Chondrocyte (in vitro differentiated cells): Measurements from ENCODE around the gene ACTL7B. TPM values are rescaled to one million over a fixed set of nuclear protein-coding genes. Genes with fewer than 3 reads are reported as not detected.
"Not testable (repeated sequence)": the region's sequence is repeated elsewhere in the genome, so short reads cannot be mapped to it uniquely, and the experiment has no call there.

Source experiments
- DNase-seq: peaks from one replicate; pipeline ENCODE4 v3.0.0; 2021; ENCODE audit warnings: mixed read lengths, low spot score
- H3K27ac Mint-ChIP-seq: one replicate; pipeline ENCODE4 v1.8.0; 2021; ENCODE audit warnings: mild to moderate bottlenecking, moderate library complexity, mixed read lengths; ENCODE audit not compliant: unreplicated experiment
- H3K27me3 Mint-ChIP-seq: 2 replicates; pipeline ENCODE4 v1.8.0; 2021; ENCODE audit warnings: low read depth, mixed read lengths
- H3K36me3 Mint-ChIP-seq: 2 replicates; pipeline ENCODE4 v1.8.0; 2021; ENCODE audit warnings: low read depth, mixed read lengths
- H3K4me1 Mint-ChIP-seq: 2 replicates; pipeline ENCODE4 v1.8.0; 2021; ENCODE audit warnings: low read depth, mild to moderate bottlenecking, mixed read lengths
- H3K4me3 Mint-ChIP-seq: one replicate; pipeline ENCODE4 v1.8.0; 2021; ENCODE audit warnings: mild to moderate bottlenecking, moderate library complexity, mixed read lengths; ENCODE audit not compliant: unreplicated experiment
- H3K9me3 Mint-ChIP-seq: 2 replicates; pipeline ENCODE4 v1.8.0; 2021; ENCODE audit warnings: low read depth, mixed read lengths
- total RNA-seq: library from RNA; stranded (reverse); gene quantifications from 3 replicates; pipeline ENCODE4 v1.2.1, GENCODE V29; 2021
- TF ChIP-seq, protein P1 (sequence below): fragments of 200-600 bp; sonication (generic); IDR thresholded peaks from 2 replicates; pipeline ENCODE4 v1.5.0; 2021; ENCODE audit warnings: antibody characterized with exemption, mild to moderate bottlenecking, moderate library complexity

The ACTL7B gene
- total RNA-seq, 1 donor from 2014 or later = not detected

DNA sequence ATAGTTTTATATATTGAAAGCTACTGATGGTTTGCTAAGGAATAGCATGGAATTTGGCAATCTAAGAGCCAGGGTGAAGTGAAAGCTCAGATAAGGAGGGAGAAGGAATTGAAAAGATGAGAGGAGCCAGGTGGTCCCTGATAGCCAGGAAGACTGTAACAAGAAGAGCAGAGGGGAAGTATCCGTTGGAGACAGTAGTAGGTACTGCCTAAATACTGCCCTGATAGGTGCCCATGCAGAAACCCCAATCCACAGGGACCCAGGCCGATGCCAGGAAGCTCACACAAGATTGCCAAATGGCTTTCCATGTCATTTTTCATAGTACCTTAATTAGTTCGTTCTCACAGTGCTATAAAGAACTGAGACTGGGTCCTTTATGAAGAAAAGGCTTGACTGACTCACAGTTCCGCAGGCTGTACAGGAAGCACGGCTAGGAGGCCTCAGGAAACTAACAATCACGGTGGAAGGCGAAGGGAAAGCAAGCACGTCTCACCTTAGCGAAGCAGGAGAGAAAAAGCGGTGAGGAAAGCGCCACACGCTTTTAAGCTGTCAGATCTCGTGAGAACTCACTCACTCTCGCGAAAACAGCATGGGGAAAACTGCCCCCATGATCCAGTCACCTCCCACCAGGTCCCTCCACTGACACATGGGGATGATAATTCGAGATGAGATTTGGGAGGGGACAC is 13.0 kb downstream of the ACTL7B start:
- Mint-ChIP-seq H3K4me1 (no peaks in the 10 kb centered on the region), H3K36me3 (no peaks in the 10 kb centered on the region), H3K4me3 (no peak overlapping the region), H3K9me3 (no peaks in the 10 kb centered on the region), H3K27ac (no peak overlapping the region), H3K27me3 (peaks cover 4% of the 10 kb centered on the region)
- TF ChIP-seq, protein P1, sequence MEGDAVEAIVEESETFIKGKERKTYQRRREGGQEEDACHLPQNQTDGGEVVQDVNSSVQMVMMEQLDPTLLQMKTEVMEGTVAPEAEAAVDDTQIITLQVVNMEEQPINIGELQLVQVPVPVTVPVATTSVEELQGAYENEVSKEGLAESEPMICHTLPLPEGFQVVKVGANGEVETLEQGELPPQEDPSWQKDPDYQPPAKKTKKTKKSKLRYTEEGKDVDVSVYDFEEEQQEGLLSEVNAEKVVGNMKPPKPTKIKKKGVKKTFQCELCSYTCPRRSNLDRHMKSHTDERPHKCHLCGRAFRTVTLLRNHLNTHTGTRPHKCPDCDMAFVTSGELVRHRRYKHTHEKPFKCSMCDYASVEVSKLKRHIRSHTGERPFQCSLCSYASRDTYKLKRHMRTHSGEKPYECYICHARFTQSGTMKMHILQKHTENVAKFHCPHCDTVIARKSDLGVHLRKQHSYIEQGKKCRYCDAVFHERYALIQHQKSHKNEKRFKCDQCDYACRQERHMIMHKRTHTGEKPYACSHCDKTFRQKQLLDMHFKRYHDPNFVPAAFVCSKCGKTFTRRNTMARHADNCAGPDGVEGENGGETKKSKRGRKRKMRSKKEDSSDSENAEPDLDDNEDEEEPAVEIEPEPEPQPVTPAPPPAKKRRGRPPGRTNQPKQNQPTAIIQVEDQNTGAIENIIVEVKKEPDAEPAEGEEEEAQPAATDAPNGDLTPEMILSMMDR = no peak
- no peak for DNase-seq

- not testable (repeated sequence) for DNase-seq, H3K4me1 Mint-ChIP-seq, H3K27ac Mint-ChIP-seq, H3K27me3 Mint-ChIP-seq, H3K36me3 Mint-ChIP-seq, H3K9me3 Mint-ChIP-seq, H3K4me3 Mint-ChIP-seq
These were observed 16.2 kb downstream of the ACTL7B start for GRCh38 chr9:108839561-108839960.

GRCh38 chr9:108838017-108838416 is 17.8 kb downstream of the ACTL7B start:
- no peak overlapping the region for H3K27ac Mint-ChIP-seq

GRCh38 chr9:108837530-108837929 is 18.3 kb downstream of the ACTL7B start:
- Mint-ChIP-seq H3K27me3 (no peaks in the 10 kb centered on the region), H3K36me3 (no peaks in the 10 kb centered on the region), H3K27ac (no peak overlapping the region), H3K9me3 (no peaks in the 10 kb centered on the region), H3K4me3 (no peak overlapping the region), H3K4me1 (peaks cover 7% of the 10 kb centered on the region)
- DNase-seq = no peak
- TF ChIP-seq, protein P1 = no peak

More at GRCh38 chr9:108838017-108838416, 17.8 kb downstream of the ACTL7B start:
- DNase-seq = no peak
- Mint-ChIP-seq H3K36me3 (no peaks in the 10 kb centered on the region), H3K4me3 (no peak overlapping the region), H3K4me1 (peaks cover 7% of the 10 kb centered on the region), H3K9me3 (no peaks in the 10 kb centered on the region), H3K27me3 (no peaks in the 10 kb centered on the region)
- TF ChIP-seq, protein P1 = no peak

DNA sequence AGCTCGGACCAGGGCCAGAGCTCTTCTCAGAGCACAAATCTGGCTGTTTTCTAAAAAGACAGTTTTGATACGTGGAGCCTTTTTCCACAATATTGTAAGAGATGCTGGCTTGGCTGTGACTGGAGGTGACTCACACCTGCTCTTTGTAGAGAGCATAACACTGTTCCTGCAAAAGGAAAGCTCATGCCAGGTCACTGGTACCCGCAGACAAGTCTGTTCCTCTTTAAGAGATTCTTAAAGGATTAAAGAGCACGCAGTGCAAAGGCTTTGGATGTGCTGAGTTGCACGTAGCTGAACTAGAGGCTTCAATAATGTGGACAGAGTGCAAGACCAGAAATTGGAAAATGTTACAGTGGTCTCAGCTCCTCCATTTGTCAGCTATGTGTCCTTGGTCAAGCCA is 19.0 kb downstream of the ACTL7B start:
- TF ChIP-seq, protein P1 = no peak
- Mint-ChIP-seq H3K27me3 (no peaks in the 10 kb centered on the region), H3K27ac (no peak overlapping the region), H3K4me1 (peaks cover 7% of the 10 kb centered on the region), H3K4me3 (no peak overlapping the region), H3K36me3 (no peaks in the 10 kb centered on the region), H3K9me3 (no peaks in the 10 kb centered on the region)
- no peak for DNase-seq

- Mint-ChIP-seq H3K9me3 (no peaks in the 10 kb centered on the region), H3K4me3 (no peak overlapping the region), H3K36me3 (no peaks in the 10 kb centered on the region), H3K27ac (no peak overlapping the region), H3K27me3 (no peaks in the 10 kb centered on the region), H3K4me1 (peaks cover 11% of the 10 kb centered on the region)
- no peak for DNase-seq
- TF ChIP-seq, protein P1 = no peak
These were observed 19.5 kb downstream of the ACTL7B start for GRCh38 chr9:108836319-108836718.
